Panc1 (cell line): ENCODE data around the gene GATA6. TPM values are rescaled to one million over a fixed set of nuclear protein-coding genes. Genes with fewer than 3 reads are reported as not detected.

Experiments used
- ATAC-seq: fragments of 200-7000 bp; cut with Tn5 transposase; 2 replicates; pipeline ENCODE4 v1.9.1; 2020; ENCODE audit warnings: mild to moderate bottlenecking, moderate library complexity
- BruUV-seq: library from RNA; stranded (reverse); fragments of 400-500 nt; replicated peaks from 2 replicates; lab custom pipeline; 2021; lab: Mats Ljungman, UMichigan
- CTCF ChIA-PET: fragments of 300-600 bp; sonication (Branson Sonifier 250); formaldehyde crosslinking; loops from one replicate; lab custom pipeline; 2022; ENCODE audit warnings: antibody characterized with exemption; lab: Charles Lee
- POLR2A ChIA-PET: fragments of 300-600 bp; sonication (Branson Sonifier 250); formaldehyde crosslinking; loops from one replicate; lab custom pipeline; 2022; ENCODE audit warnings: antibody characterized with exemption; lab: Charles Lee
- DNase-seq: peaks from one replicate; pipeline ENCODE4 v3.0.0-alpha.2; 2010; ENCODE audit warnings: low read depth, low spot score
- H3K27ac ChIP-seq: 2 replicates; pipeline ENCODE4 v1.5.1; 2011; ENCODE audit warnings: mild to moderate bottlenecking, low read length, inconsistent platforms
- H3K27me3 ChIP-seq: fragments of 200-500 bp; sonication (Bioruptor generic); 2 replicates; pipeline ENCODE4 v1.6.0; 2014; ENCODE audit warnings: low read length, inconsistent platforms; ENCODE audit not compliant: control insufficient read depth, insufficient read depth
- H3K36me3 ChIP-seq: fragments of 200-500 bp; sonication (Bioruptor generic); 2 replicates; pipeline ENCODE4 v1.5.1; 2014; ENCODE audit warnings: inconsistent platforms, mild to moderate bottlenecking, low read length, moderate library complexity; ENCODE audit not compliant: control insufficient read depth, insufficient read depth
- H3K4me1 ChIP-seq: 2 replicates; pipeline ENCODE4 v1.5.1; 2011; ENCODE audit warnings: inconsistent platforms, mild to moderate bottlenecking, low read length, moderate library complexity; ENCODE audit not compliant: control insufficient read depth, insufficient read depth
- H3K4me3 ChIP-seq, 2 experiments: 2 replicates each; pipeline ENCODE4 v1.5.1; 2011 to 2012; ENCODE audit warnings: low read depth in 2 of 2, low read length in 2 of 2, mild to moderate bottlenecking in 2 of 2, inconsistent platforms in 1 of 2, moderate library complexity in 1 of 2
- H3K9me3 ChIP-seq: fragments of 200-500 bp; sonication (Bioruptor generic); 2 replicates; pipeline ENCODE4 v1.5.1; 2014; ENCODE audit warnings: low read depth, mild to moderate bottlenecking, inconsistent platforms, low read length, moderate library complexity; ENCODE audit not compliant: control insufficient read depth, insufficient read depth
- CTCF ChIP-seq: fragments of 450-650 bp; IDR thresholded peaks from 2 replicates; pipeline ENCODE4 v1.5.1; 2017; ENCODE audit warnings: mild to moderate bottlenecking
- POLR2AphosphoS5 ChIP-seq: IDR thresholded peaks from 2 replicates; pipeline ENCODE4 v1.6.1; 2012; ENCODE audit warnings: mild to moderate bottlenecking, low read depth, low read length, moderate library complexity
- REST ChIP-seq, 2 experiments: IDR thresholded peaks; 2 replicates each; pipeline ENCODE4 v1.6.1; 2011 to 2012; ENCODE audit warnings: low read depth in 2 of 2, control low read depth in 1 of 2, low read length in 1 of 2, mild to moderate bottlenecking in 1 of 2, moderate library complexity in 1 of 2; ENCODE audit not compliant: insufficient read depth in 1 of 2
- SIN3A ChIP-seq: IDR thresholded peaks from 2 replicates; pipeline ENCODE4 v1.6.1; 2012; ENCODE audit warnings: low read depth, mild to moderate bottlenecking, low read length, moderate library complexity, borderline replicate concordance; ENCODE audit not compliant: insufficient read depth
- TCF7L2 ChIP-seq: IDR thresholded peaks from 2 replicates; pipeline ENCODE4 v1.6.1; 2011; ENCODE audit warnings: mild to moderate bottlenecking, low read depth, low read length, inconsistent platforms
- in situ Hi-C: cut with HindIII; loops from 2 replicates; pipeline ENCODE4 v1.10.0; 2016; ENCODE audit warnings: low sequenced_read_pairs, low pct_unique_long_range_greater_than_20kb
- intact Hi-C: fragments of 100-400 bp; cut with micrococcal nuclease; formaldehyde crosslinking; loops from one replicate; pipeline ENCODE4 v1.10.0; 2022; ENCODE audit not compliant: unreplicated experiment
- total RNA-seq: library from RNA; stranded (reverse); gene quantifications from one replicate; pipeline ENCODE4 v1.2.1, GENCODE V29; 2021; ENCODE audit not compliant: unreplicated experiment

GATA6 gene
- total RNA-seq, 1 experiment from 2014 or later, result 0.51 TPM

- Histone ChIP-seq H3K27me3 (peaks cover 18% of the 10 kb centered on the region), H3K4me3 (no peak overlapping the region), H3K9me3 (no peaks in the 10 kb centered on the region), H3K36me3 (no peaks in the 10 kb centered on the region), H3K4me1 (no peaks in the 10 kb centered on the region), H3K27ac (no peak overlapping the region)
- ChIA-PET POLR2A (no interaction called here), CTCF (interaction anchor here (0.7 kb wide), 1 partner anchor 253 kb away, joined by 3 read pairs; no protein-coding TSS in a partner anchor)
- in situ Hi-C loops, result no loop called here
- BruUV-seq, result no TSS peak
- no peak for TF ChIP-seq REST (IDR thresholded peaks at IDR 0.05; ENCODE audit: insufficient read depth in 1 of 2, low read depth in 2 of 2, low read length in 1 of 2)
- ATAC-seq, result no peak
- no peak for DNase-seq
- intact Hi-C loops, result no loop called here
Measured at GRCh38 chr18:22207021-22207758, 37.8 kb downstream of the GATA6 start.

GRCh38 chr18:22210311-22210754 lies 40.9 kb downstream of the GATA6 start:
- H3K4me1 ChIP-seq, result no peaks in the 10 kb centered on the region
- H3K36me3 ChIP-seq, result no peaks in the 10 kb centered on the region
- intact Hi-C loops, result no loop called here
- TF ChIP-seq REST (IDR thresholded peaks at IDR 0.05; ENCODE audit: insufficient read depth in 1 of 2, low read depth in 2 of 2, low read length in 1 of 2) (no peak), TCF7L2 (no peak), POLR2AphosphoS5 (no peak), CTCF (no peak), SIN3A (no peak)
- DNase-seq, result no peak
- peaks cover 16% of the 10 kb centered on the region for H3K27me3 ChIP-seq
- ATAC-seq, result no peak
- BruUV-seq, result no TSS peak
- ChIA-PET CTCF (no interaction called here), POLR2A (no interaction called here)
- H3K27ac ChIP-seq, result no peak overlapping the region
- no peak overlapping the region for H3K4me3 ChIP-seq
- H3K9me3 ChIP-seq, result no peaks in the 10 kb centered on the region
- in situ Hi-C loops, result no loop called here
